ENCODE data around the gene METTL8. TPM values are rescaled to one million over a fixed set of nuclear protein-coding genes. Genes with fewer than 3 reads are reported as not detected.

The METTL8 gene
- total RNA-seq, 1 experiment from 2014 or later: 34.4 TPM

DNA sequence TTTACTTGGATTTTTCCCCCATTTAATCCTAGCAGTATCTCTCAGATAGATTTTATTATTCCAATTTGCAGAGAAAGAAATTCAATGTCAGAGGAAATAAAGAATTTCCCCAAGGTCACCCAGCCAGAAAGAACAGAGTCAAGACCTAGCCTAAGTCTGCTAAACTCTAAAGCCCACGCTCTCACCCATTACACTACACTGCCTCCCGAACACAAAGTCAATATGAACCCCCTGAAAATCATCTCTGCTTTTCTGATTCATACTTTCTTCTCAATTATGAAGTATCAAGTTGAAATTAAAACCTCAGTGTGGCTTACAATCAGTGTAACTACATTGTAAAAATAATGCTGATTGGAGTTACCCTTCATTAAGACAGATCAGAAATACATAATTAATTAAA lies 89.6 kb downstream of the METTL8 start:
- BruUV-seq (replicated peaks): no TSS peak
- Histone ChIP-seq H4K20me1 (ENCODE audit: insufficient read depth) (no peaks in the 10 kb centered on the region), H3K9me3 (ENCODE audit: control insufficient read depth in 1 of 2, insufficient read depth in 1 of 2, low read depth in 1 of 2, low read length in 2 of 2) (no peaks in the 10 kb centered on the region), H3K27me3 (ENCODE audit: insufficient read depth, low read length) (no peaks in the 10 kb centered on the region), H3K9ac (ENCODE audit: low read length) (no peak overlapping the region), H3K36me3 (ENCODE audit: control insufficient read depth in 1 of 2, insufficient read depth in 2 of 2, low read length in 2 of 2) (no peaks in the 10 kb centered on the region), H3K4me3 (replicated peaks in 1 of 2; ENCODE audit: low read depth in 1 of 2, low read length in 2 of 2) (no peak overlapping the region), H3K27ac (ENCODE audit: low read depth, low read length) (no peak overlapping the region), H3K9me2 (ENCODE audit: insufficient read depth) (no peaks in the 10 kb centered on the region), H3K79me2 (ENCODE audit: insufficient read depth, low read length) (no peaks in the 10 kb centered on the region), H3K4me2 (ENCODE audit: low read length) (no peak overlapping the region), H3K4me1 (ENCODE audit: control insufficient read depth in 1 of 2, insufficient read depth in 2 of 2, low read length in 2 of 2) (peaks cover 10 to 13% of the 10 kb centered on the region in 2 experiments; a peak in 2 of 4 replicates), H2AFZ (ENCODE audit: low read depth, low read length, poor library complexity, severe bottlenecking) (no peak overlapping the region)
- DNase-seq (ENCODE audit: low read depth, low spot score) (no peak), ATAC-seq (no peak)
- POLR2A ChIA-PET: no interaction called here
- CTCF ChIA-PET: no interaction called here
- no peak for TF ChIP-seq EZH2 (IDR thresholded peaks at IDR 0.05)
- no peak for TF ChIP-seq ZNF274 (IDR thresholded peaks at IDR 0.05; ENCODE audit: low read depth, low read length)
- TF ChIP-seq JUND (IDR thresholded peaks at IDR 0.05): no peak
- no peak for TF ChIP-seq YY1 (IDR thresholded peaks at IDR 0.05; ENCODE audit: extremely low read depth, insufficient replicate concordance, low read depth, low read length)
- no peak for TF ChIP-seq RAD21 (IDR thresholded peaks at IDR 0.05; ENCODE audit: low read depth)
- TF ChIP-seq, protein P1, sequence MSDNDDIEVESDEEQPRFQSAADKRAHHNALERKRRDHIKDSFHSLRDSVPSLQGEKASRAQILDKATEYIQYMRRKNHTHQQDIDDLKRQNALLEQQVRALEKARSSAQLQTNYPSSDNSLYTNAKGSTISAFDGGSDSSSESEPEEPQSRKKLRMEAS (IDR thresholded peaks at IDR 0.05): no peak
- TF ChIP-seq EZH2phosphoT487 (IDR thresholded peaks at IDR 0.05; ENCODE audit: borderline replicate concordance): no peak
- TF ChIP-seq TCF7L2 (IDR thresholded peaks at IDR 0.05; ENCODE audit: borderline replicate concordance, extremely low read depth, insufficient read depth, insufficient read length): no peak
- no peak for TF ChIP-seq SP1 (IDR thresholded peaks at IDR 0.05; ENCODE audit: low read depth)
- no peak for TF ChIP-seq SRF (IDR thresholded peaks at IDR 0.05; ENCODE audit: low read depth)
- TF ChIP-seq, protein P2, sequence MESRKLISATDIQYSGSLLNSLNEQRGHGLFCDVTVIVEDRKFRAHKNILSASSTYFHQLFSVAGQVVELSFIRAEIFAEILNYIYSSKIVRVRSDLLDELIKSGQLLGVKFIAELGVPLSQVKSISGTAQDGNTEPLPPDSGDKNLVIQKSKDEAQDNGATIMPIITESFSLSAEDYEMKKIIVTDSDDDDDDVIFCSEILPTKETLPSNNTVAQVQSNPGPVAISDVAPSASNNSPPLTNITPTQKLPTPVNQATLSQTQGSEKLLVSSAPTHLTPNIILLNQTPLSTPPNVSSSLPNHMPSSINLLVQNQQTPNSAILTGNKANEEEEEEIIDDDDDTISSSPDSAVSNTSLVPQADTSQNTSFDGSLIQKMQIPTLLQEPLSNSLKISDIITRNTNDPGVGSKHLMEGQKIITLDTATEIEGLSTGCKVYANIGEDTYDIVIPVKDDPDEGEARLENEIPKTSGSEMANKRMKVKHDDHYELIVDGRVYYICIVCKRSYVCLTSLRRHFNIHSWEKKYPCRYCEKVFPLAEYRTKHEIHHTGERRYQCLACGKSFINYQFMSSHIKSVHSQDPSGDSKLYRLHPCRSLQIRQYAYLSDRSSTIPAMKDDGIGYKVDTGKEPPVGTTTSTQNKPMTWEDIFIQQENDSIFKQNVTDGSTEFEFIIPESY (IDR thresholded peaks at IDR 0.05; ENCODE audit: extremely low read depth, insufficient replicate concordance, low read length): no peak
- TF ChIP-seq FOSL1 (IDR thresholded peaks at IDR 0.05; ENCODE audit: low read depth): no peak
- TF ChIP-seq CEBPB (IDR thresholded peaks at IDR 0.05; ENCODE audit: low read depth): no peak
- TF ChIP-seq, protein P3, sequence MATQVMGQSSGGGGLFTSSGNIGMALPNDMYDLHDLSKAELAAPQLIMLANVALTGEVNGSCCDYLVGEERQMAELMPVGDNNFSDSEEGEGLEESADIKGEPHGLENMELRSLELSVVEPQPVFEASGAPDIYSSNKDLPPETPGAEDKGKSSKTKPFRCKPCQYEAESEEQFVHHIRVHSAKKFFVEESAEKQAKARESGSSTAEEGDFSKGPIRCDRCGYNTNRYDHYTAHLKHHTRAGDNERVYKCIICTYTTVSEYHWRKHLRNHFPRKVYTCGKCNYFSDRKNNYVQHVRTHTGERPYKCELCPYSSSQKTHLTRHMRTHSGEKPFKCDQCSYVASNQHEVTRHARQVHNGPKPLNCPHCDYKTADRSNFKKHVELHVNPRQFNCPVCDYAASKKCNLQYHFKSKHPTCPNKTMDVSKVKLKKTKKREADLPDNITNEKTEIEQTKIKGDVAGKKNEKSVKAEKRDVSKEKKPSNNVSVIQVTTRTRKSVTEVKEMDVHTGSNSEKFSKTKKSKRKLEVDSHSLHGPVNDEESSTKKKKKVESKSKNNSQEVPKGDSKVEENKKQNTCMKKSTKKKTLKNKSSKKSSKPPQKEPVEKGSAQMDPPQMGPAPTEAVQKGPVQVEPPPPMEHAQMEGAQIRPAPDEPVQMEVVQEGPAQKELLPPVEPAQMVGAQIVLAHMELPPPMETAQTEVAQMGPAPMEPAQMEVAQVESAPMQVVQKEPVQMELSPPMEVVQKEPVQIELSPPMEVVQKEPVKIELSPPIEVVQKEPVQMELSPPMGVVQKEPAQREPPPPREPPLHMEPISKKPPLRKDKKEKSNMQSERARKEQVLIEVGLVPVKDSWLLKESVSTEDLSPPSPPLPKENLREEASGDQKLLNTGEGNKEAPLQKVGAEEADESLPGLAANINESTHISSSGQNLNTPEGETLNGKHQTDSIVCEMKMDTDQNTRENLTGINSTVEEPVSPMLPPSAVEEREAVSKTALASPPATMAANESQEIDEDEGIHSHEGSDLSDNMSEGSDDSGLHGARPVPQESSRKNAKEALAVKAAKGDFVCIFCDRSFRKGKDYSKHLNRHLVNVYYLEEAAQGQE (IDR thresholded peaks at IDR 0.05; ENCODE audit: low read depth): no peak
- no peak for TF ChIP-seq ZFX (IDR thresholded peaks at IDR 0.05)
- TF ChIP-seq CBX3 (IDR thresholded peaks at IDR 0.05; ENCODE audit: low read depth): no peak
- no peak for TF ChIP-seq SIN3A (IDR thresholded peaks at IDR 0.05; ENCODE audit: low read depth)
- no peak for TF ChIP-seq POLR2AphosphoS5 (IDR thresholded peaks at IDR 0.05; ENCODE audit: low read depth, low read length)
- no peak for TF ChIP-seq POLR2A (IDR thresholded peaks at IDR 0.05; ENCODE audit: borderline replicate concordance, extremely low read depth, insufficient read depth, insufficient read length)
- no peak for TF ChIP-seq EGR1 (IDR thresholded peaks at IDR 0.05; ENCODE audit: low read depth)
- RAD21 ChIA-PET (ENCODE audit: low non-redundant PET in 1 of 2, low total read pairs in 2 of 2, uncharacterized antibody in 2 of 2, unreplicated experiment in 2 of 2): no interaction called here
- intact Hi-C loops (cut with micrococcal nuclease): no loop called here

All from HCT116 (cell line).